GM21390 (cell line): ENCODE results near the gene ALDH1A3.

Experiments used
- ATAC-seq: cut with Tn5 transposase; IDR thresholded peaks from one replicate; pipeline ENCODE4 v1.9.1; 2021; ENCODE audit not compliant: unreplicated experiment

ALDH1A3 gene

GRCh38 chr15:100880897-100881242 is 1.2 kb downstream of the ALDH1A3 start:
- ATAC-seq: no peak

GRCh38 chr15:100881573-100882336 is 2.1 kb downstream of the ALDH1A3 start:
- no peak for ATAC-seq

- ATAC-seq: no peak
Observed at GRCh38 chr15:100885116-100885515, 5.5 kb downstream of the ALDH1A3 start.

DNA sequence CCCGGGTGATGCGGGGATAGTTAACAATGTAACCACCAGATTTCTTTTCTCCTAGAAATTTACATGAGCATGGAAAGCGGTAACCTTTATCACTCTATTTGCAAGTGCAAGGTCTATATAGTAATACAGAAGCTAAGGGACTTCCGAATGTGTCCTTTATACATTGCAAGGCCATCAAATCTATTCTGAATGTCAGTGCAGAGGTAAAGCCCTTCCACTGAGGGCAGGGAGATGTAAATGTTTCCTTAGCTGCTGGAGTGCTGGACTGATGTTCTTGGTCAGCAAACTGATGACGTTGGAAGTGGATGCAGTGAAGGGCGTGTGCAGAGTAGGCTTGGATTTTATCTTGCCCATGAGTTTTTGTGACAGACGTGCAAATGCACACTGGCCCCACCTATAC is 6.2 kb downstream of the ALDH1A3 start:
- no peak for ATAC-seq

GRCh38 chr15:100887211-100887913 is 7.7 kb downstream of the ALDH1A3 start:
- ATAC-seq: no peak

DNA sequence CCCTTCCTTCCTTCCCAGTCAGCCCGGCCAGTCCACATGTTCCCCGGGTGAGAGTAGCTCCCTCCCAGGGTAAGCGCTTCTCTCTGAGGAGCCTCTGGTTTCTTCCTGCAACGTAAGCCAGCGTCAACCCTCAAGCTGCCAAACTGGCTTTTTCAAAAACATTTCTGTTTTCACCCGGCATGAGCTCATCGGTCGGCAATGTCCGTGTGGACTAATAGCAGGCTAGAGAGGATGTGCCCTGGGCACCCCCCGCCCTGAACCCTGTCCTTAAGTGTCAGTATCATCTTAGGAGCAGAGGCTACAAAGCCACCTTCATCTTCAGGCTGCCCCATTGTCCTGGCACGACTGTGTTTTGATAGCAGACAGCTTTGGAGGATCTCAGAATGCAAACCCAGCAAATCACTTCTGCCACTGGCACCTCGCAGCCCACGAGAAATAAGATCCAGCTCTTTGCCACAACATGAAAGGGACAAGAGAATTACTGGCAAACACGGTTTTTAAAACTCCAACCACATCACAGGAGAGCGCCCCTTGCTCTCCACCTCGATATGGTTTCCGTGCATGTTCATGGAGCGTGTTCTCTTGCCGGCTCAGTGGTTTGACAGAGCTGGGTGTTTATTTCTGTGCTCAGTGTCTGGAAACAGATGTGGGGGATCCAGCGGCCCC is 9.9 kb downstream of the ALDH1A3 start:
- no peak for ATAC-seq

DNA sequence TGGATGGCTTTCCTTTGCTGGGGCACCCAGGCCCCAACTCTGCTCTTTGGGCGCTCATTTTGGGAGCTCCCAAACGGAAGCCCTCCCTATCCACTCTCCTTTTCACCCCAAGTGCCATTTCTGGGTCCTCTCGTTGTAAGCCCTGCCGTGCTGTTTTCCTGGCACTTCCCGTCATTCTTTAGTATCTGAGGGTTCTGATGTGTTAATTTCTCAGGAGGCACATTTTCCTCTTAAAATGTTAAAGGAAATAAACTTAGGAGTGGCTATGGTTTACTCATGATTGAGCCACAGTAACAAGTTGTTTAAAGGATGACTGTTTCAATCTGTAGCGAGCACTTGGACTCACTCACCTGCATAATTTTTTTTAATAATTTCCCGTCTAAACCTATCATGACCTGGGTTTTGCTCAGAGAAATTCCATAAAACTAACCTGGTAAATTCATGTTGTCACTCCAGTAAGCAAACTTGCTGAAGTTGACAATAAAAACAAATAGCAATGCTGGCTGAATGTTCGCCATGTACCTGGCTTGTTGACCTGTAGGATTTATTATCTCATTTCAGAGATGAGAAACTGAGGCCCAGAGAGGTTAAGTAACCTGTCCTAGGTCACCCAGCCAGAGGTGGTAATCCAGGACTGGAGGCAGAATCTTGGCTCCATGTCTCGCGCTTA is 10.6 kb downstream of the ALDH1A3 start:
- ATAC-seq: no peak

DNA sequence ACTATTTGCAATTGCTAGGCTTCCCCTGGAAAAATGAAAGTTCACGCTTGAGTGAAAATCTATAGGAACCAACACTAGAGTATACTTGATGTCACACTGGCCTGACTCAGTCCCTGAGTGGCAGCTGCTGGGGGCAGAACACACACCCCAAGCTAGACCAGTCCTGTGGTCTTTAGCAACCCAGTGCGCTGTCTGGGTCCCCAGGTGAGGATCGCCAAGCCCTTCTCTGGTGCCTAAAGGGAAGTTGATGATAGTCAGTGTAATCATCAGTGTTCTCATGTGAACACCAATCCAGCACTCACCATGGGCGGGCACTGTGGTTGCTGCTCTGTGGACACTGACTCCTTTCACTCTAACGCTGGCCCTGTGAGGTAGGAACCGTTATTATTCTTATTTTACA is 11.2 kb downstream of the ALDH1A3 start:
- no peak for ATAC-seq

- ATAC-seq: no peak
Observed at GRCh38 chr15:100891307-100892012, 11.8 kb downstream of the ALDH1A3 start.

DNA sequence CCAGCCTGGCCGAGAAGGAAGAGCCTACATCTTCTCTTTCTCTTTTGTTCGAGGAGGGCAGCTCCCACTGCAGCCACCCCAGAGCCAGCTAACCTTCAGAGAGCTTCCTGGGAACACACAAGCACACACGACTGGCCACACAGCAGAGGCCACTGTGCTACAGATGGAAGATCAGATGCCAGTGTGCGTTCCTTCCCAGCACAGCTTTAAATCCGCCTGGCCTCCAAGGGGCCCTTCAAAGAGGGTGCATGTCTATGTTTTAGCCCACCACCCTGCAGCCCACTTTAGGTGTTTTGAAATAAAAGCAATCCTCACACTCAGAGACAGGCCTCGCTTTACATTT is 12.4 kb downstream of the ALDH1A3 start:
- ATAC-seq: no peak

- no peak for ATAC-seq
Observed at GRCh38 chr15:100893261-100893963, 13.8 kb downstream of the ALDH1A3 start.

DNA sequence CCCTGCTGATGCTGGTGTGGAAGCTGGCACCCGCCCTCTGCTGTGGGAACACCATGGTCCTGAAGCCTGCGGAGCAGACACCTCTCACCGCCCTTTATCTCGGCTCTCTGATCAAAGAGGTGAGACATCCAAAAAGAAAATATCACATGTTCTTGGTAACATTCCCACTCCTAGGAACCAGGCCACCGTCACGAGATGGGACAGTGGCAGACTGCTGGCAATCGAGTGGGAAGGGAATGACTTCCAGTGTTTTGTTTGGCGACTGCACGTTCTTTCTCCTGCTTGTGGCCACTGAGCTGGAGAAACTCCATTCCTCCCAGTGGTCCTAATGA is 14.3 kb downstream of the ALDH1A3 start:
- no peak for ATAC-seq

GRCh38 chr15:100895721-100896120 is 16.1 kb downstream of the ALDH1A3 start:
- no peak for ATAC-seq

DNA sequence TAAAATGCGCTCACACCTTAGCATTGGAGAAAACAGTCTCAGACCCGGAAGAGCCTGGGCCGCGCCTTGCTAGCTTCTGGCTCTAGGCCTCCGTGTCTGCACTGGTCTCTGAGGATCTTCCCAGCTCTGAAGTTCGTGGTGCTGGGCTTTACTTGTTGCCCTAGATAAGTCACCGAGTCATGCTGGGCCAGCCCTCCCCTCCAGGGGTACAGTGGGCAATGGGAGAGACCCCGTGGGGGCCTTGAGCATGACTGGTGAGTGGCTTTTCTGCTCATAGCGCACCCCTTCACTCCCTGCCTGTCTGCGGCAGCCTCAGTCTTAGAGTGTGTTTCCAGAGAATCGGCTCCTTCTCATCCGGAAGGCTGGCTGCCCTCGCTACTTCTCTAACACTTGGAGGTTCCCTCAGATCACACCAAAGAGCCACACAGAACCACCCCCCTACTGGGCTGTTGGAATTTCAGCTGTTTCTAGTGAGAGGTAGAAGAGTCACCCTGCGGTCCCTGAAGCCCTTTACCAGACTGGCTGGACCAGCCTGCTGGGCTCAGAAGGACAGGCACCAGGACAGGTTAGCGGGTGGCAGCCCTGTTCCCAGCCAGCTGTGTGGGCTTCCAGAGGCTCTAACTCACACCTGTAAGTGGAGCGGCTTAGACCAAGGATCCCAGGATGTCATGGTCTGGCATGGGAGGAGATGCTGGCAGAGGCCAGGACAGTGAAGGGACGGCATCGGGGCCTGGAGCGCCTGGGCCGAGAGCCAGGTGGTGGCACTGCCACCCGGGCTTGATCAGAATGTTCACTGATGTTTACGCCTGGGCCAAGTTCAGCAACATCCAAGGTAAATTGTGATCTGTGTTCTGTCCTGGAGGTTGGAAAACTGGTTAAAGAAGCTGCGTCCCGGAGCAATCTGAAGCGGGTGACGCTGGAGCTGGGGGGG is 17.9 kb downstream of the ALDH1A3 start:
- ATAC-seq: no peak

DNA sequence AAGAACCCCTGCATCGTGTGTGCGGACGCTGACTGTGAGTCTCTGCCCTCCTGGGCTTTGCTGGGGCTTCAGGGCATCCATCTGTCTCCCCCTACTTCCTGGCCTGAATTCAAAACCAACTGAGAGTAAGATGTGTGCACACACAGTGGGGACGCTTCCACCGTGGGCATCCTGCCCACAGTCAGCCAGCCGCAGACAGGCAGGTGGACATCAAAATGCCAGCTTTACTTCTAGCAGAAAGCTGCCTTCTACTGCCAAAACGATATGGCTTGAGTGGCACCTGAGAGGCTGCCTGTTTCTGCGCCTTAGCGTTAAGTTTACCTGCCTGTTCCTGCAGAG is 18.5 kb downstream of the ALDH1A3 start:
- ATAC-seq: no peak

DNA sequence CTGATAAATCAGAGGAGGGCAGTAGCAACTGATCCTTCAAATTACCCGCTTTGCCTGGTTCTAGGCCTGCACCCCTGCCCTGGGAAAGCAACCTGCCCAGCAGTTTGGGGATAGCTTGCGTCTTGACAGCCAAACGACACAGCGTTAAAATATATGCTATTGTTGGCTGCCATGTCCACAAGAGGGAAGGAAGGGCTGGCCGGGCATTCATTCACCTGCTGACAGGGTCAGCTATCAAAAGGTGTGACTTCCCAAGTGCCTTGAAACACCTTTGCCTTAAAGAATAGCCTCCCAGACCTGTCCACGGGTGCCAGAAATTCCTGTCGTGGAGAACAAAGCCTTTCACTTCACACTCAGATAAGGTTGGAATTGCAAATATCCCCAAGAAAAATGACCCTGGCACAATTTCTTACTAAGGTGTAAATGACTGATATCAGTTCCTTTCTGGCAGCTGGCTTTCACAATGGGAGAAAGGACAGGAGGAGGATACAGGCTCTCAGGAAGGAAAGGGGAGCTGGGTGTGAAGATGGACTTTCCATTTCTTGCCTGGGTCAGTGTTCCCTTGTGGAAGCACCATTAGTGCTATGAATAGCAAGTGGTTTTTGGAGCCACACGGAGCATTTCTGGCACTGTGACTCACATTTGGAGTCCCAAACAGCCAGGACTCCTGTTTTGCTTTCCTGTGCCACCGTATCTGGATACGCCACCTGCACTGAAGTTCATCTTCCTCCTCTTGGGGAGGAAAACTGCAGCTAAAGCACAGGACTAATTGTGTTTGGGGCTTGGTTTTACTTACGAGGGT is 19.2 kb downstream of the ALDH1A3 start:
- ATAC-seq: no peak

DNA sequence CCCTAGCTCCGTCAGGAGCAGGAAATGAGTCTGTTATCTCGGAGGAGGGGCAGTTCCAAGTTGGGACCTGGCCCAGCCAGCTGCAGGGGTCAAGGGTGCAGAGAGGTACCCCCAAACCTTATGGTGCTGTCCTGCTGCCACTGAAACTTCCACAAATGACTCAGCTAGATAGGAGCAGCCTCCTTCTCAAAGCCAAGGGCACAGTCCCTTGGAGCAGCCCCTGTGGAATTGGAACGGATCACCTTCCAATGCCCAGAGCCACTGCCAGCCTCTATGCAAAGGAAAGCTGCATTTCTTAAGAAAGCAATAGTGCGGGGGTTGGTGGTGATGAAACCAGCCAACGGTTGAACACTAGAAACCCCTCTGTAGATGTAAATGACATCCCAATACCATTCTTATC is 20.0 kb downstream of the ALDH1A3 start:
- no peak for ATAC-seq

GRCh38 chr15:100900136-100900794 is 20.6 kb downstream of the ALDH1A3 start:
- ATAC-seq: no peak
